HS-5 (cell line): ENCODE measurements around the gene GDPD5.

Experiments used
- DNase-seq: peaks from one replicate; pipeline ENCODE4 v3.0.0-alpha.2; 2012; ENCODE audit warnings: low read depth

Gene GDPD5

DNA sequence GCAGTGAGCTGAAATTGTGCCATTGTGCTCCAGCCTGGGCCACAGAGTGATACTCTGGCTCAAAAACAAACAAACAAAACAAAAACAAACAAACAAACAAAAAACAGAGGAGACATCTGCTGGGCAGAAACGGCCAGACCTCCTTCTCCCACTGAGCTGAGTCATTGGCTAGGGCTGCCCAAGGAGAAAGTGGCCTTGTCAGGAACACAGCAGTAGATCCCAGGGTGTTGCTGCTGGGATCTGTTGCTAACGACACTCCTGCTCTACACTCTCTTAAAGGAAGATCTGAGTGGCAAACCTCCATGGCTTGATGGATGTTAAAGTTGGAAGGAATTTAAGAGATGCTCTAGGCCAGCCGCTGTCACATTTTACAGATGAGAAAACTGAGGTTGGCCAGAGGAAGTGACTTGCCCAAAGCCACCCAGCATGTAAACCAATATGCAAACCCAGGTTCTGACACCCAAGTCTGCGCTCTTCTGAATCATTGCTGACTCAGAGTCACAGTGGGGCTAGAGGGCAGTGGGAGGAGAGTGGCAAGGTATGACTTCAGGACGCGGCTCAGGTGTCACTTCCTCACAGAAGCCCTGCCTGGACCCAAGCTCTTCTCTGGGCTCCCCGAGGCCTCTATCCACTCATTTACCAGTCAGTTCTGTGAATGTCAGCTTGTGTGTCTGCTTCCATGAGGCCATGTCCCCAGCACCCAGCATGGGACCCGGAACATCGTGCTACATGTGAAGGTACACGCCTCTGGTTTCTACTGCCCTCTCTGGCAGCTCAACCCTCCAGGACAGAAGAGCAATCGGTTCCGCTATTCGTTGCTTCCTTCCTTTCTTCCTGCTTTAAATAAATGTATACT, 11.3 kb upstream of the GDPD5 start:
- no peak for DNase-seq

DNA sequence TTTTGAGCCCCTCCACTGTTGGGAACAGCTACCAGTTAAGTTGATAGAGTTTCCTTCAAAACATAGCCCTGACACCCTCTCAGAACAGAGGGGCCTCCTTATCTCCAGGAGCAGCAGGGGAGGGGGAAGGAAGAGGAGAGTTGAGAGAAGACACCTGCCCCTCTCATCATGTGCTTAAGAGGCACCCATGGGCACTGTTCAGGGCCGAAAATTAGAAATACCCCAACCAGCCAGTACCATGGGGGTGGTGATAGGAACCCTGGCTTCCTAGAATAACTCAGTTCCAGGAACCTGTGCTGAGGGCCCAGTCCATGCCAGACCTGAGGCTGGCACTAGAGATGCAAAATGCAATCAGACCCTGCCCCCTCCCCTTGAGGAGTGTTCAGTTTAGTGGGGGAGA, 9.3 kb upstream of the GDPD5 start:
- DNase-seq, result no peak

DNA sequence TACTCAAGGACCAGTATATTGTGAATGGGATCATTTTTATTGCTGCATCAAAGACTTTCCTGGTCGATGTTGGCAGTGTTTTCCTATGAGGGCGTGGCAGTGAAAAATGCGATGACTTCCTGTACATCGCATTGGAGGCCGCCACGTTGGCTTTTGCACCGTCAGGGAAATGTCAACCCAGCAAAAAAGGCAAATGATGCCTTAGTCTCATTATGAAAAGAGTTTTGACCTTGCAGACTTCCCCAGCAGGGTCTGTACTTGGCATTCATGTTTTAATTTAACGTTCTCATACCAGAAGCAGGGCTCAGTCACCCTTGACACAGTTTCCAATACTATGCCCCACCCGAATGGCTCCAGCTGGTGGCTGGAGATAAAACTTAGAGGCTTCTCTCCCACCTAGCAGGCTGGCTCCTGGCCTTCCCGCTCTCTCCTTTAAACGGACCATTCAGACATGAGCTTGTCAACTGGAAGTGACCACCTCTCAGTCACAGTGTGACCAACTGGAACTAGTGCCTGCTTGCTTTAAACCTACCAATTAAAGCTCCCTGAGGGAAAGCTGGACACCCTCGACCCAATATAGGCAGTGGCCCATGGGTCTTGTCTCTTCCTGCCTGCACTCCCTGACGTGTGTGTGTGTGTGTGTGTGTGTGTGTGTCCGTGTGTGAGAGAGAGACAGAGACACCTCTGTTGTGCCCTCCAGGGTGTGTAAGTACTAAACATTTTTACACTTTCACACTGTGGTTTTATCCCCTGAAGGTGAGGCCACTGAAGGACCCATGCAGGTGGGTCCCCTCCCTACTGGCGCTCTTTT, 8.7 kb upstream of the GDPD5 start:
- no peak for DNase-seq

DNA sequence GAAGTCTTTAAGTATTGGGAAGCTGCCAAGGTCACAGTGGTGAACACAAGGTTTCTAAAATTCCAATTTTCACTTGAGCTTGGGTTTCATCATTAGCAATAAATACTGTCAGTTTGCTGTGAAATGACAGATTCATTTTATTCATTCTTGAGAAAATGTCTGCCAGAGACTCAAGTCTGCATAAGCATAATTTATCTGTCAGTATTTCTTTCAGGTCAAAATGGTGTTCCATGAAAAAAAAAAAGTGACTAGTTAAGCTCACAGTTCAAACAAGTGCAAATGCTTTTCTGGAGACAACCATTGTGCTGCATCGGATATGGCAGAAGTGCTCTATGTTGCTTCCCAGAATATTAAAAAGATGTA, 8.1 kb upstream of the GDPD5 start:
- DNase-seq, result no peak

DNA sequence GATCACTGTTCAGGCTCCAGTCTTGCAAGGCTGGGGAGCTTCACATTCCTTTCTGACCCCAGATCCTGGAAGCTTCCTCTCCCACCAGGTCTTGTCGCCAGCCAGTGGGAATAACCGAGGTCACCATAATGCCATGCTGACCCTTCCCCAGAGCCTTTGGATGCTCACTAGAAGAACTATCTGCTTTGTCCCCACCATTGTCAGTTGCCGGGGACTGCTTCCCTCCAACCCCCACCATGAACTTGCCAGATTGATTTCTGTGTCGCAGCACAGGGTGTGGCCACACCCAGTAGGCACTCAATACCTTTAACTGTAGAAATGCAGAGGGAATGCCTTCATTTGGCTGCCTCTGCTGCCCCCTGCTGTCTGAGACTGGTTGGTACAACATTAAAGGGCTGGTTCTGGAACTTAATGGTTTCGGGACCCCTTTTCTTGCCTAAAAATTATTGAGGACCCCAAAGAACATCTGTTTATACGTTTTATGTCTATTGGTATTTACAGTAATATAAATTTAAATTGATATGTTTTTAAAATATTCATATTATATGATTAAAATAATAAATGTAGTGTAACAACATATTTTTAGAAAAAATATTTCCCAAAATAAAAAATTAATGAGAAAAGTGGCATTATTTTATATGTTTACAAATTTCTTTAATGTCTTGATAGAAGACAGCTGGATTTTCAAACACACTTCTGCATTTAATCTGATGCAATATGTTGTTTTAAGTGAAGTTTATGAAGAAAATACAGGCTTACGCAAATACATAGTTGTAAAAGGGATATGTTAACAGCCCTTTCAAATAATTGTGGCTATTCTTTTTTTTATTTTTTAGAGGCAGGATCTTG, 6.7 kb upstream of the GDPD5 start:
- DNase-seq, result peak; percentile 47

DNA sequence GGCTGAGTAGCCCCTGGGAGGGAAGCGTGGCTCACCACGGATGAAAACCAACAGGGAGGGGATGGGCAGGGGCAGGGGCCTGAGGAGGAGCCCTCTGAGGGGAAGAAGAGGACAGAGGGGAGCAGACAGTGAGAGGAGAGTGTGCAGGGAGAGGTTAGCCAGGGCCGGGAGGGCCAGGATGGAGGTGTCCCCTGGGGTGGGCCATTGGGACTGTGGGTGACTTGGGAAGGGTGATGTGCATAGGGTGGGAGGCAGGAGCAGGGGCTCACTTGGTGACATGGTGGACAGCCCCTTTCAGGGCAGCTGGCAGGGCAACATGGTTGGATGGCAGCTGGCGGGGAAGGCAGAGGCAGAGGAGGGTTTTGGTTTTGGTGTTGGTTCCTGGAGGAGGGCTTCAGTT, 5.6 kb upstream of the GDPD5 start:
- DNase-seq, result no peak

DNA sequence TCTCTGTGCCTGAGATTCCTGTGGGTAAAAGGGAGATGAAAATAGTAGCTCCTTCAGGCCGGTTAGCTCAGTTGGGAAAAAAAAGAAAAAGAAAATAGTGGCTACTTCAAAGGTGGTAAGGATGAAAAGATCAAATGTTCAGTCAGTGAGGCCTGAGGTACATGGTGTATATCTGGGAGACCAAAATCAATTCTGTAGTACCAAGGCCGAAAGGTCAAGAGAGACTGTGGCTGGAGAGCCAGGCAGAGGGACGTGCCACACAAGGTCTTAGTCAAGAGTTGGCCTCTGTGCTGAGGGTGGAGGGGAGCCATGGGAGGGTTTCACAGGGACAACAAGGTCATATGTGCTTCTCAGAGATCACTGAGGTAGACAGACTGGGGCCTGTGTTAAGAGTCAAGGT, 4.8 kb upstream of the GDPD5 start:
- no peak for DNase-seq

DNA sequence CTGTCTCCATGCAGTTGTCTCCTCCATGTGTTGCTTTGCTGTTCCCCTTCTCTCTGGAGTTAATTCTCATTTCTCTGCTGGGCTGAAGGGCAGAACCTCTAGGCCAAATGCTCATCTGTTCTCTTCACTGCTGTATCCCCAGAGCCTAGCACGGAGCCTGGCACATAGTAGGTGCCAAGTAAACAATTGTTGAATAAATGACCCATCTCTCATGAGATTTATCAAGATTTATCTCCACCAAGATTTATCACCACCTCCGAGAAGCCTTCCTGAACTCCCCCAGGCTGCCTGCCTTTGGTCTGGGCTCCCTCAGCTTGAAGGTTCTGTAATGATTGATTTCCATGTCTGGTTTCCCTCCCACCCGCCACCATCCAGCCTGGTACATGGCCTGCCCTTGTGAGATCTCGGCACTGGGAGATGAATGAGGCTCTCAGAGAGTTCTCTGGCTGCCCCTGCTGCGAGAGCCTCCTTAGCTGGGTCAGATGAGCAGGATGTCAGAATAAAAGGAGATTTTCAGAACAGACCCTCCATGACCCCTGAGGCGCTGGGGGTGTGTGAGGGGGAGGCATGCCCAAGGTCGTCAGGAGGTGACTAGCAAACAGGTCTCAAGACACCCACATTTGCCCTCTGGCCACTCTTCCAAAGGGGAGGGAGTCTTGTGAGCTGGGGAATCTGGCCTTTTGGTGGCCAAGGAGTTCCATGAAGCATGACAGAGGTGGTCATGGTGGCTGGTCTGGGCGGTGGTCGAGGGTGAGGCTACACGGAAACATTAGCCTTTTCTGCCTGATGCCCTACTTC, 2.4 kb upstream of the GDPD5 start:
- no peak for DNase-seq

DNA sequence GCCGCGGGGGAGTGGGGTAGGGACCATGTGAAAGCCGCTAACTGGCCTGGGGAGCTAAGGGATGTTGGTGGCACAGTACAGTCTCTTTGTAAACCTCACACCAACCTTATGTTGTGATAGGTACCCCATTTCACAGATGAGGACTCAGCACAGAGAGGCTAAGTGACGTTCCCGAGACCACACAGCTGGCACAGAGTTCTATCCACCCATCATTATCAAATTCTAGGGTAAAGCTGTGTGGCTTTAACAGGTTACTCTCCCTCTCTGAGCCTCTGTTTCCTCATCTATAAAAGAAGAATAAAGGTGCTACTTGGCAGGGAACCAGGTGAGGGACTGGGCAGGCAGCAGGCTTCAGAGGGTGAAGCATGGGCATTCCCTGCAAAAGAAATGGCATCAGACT, 1.4 kb upstream of the GDPD5 start:
- DNase-seq, result no peak

DNA sequence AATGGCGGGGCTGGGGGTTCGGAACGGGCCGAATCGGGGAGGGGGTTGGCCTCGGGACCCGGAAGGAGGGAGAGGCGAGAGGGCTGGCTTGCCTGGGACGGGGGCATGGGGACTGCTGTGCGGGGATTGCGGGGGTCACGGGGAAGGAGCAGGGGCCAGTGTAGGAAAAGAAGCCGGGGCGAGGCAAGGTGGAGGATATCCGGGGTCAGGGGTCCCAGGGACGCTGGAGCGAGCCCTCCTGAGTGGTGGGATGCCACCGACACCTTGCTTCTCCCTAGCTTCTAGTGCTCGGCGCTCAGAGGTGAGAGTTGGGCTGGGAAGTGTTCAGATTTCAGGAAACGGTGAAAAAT, 426 bp upstream of the GDPD5 start:
- DNase-seq, result no peak

DNA sequence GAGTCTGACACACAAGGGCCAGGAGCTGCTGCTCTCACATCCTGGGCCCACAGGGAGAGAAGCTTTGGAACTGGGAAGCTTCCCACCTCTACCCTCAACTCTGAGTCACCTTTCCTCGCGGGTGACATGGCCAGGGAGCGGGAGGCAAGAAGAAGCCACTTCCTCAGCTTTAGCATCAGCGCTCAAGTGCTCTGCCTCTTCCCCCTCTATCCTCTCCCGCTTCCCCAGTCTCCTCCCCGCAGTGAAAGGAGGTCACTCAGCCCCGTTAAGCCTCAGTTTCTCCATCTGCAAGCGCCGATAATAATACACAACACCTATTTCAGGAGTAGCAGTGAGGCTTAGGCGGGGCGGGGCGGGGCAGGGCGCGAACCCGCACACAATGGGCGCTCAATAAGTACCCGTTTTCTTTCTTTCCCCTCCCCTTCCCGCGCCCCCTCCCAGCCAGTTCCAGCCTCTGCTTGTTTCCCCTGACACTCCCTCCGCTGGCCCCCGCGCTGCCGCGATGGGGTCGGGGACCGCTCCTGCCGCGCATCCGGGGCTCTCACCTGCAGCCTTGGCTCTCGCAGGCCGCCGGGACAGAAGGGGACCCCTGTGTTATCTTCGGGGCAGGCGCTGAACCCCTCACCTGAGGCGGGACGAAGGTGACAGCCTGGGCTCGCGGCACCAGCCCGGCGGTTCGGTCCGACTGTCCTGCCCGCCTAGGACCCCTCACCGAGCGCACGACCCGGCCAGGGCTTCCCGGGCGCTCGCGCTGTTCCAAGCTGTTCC, 892 bp downstream of the GDPD5 start:
- no peak for DNase-seq

DNA sequence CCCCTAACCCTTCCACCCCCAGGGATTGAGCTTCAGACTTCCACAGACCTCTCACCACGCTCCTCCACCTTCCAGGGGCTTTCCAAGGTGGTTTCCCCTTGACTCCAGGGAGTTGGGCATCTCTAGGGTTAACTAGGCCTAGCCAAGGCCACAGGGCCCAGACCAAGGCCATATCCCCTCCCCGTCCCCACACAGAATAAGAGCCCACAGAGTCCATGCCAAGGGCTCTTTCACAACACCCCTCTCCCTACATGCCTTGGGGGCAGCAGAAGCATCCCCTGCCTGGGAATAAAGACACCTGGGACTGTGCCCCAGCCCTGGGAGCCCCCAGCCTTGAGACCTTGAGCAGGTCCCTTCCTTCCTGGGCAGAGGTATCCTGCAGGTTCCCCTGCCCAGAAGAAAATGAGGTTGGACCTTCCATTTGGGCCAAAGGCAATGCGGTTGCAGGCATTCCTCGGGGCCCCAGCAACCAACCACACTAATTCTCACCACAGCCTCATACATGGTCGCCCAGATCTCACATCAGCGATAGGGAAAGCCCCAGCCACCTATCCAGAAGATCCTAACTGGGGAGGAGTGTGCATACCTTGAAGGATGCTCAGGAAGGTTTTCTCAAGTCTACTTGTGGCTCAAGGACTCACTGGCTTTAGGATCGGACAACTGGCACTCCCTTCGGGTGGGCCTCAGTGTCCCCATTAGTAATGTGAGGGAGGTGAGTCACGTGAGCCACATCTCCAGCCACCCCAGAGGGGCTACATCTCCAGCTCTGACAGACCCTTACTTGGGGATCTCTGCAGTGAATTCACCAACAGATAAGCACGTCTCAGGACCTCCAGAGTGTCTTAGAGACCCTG, 1.7 kb downstream of the GDPD5 start:
- DNase-seq, result no peak

DNA sequence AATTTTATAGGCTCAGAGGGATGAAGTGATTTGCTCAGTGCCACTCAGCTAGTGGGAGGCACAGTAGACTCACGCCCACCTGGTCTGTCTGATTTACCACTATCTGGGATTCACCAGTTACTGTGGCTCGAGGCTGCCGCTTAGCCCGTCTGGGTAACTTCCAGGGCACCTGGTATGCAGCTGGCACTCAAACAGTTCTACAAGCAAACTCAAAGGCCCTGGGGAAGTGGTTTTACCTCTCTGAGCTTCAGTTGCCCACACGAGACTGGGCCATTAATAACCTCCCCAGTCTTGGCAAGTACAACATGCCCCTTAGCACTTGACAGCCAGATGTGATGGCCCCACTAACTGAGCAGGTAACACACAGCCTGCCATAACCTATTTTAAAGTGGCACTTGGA, 2.6 kb downstream of the GDPD5 start:
- no peak for DNase-seq

DNA sequence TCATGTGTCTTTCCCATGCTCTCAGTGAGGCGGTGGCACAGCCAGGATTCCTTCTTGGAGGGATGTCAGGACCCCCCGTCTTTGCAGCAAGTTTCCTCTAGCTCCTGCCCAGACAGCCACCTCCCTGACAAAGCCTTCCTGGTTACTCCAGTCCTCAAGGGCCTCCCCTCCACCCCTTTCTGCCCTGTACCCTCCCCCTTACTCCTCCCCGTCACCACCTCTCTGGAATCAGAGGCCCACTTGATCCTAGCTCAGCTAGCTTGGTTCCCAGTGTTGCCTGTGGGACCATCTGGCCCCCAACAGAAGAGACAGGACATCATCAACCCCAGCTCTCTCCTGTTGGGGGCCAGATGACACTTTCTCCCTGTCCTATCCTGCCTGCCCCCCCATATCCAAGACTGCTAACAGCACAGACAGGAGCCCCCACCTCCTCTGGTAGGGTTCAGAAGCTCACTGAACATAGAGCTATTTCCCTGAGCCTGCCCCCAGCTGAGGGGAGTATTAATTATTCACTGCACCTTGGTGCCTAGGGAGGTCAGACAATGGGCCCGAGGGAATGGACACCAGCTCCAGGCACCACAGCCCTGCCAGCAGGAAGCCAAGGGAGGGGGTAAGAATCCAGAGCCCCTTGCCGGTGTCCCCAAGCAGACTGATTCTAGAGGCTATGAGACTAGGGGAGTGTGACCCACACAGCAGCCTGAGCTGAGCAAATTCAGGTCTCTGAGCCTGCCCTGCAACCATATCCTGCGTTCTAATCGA, 3.3 kb downstream of the GDPD5 start:
- no peak for DNase-seq

DNA sequence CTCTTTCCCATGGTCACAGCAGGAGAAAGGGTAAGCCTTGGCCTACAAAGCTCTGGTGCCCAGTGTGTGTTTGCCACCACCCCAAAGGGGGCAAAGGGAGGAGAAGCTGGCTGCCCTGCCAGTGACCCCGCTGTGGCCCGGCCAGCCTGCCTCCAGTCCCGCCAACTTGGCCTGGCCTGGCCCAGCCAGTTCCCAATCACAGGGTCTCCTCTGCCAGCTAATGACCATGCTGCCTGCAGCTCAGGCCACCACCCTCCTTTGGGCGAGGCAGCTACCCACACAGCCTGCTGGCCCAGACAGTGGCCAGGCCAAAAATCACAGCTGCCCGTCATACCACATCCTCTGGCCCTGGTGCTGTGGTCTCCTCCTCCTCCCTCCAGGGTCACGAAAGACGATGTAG, 5.1 kb downstream of the GDPD5 start:
- no peak for DNase-seq

DNA sequence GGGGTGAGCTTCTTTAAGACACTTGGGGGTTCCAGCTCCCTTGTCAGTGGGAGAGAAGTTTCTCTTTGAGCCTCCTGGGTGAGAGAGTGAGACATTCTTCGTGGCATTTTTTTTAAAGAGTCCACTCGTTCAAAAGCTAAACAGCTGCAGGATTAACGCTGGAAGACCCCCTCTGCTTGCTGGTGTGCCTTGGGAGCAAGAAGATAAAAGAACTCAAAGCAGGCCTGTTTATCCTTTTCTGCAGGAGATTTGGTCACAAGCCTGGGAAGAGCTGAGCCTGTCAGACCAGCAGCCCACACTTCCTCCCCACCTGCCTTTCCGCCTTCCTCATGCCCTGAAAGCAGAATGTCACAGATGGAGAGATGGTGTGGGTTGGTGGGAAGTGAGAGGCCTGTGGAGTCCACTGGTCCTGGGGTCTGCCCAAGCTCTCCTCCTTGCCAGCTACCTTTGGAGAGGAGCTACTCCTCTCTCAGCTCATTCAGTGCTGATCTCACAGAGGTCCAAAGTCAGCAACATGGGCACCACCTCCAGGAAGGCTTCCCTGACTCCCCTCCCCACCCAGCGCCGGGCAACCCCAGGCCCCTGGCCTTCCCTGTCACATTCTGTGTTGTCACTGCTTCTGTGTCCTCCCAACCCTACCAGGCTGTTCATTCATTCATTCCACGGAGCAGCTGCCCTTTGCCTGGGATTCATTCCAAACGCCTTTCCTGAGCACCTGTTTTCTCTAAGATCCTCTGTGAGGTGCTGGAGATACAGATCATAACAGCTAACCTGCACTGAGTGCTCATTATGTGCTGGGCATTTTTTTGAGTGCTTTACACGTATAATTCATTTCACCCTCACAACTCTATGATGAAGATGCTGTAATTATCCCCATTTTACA, 6.7 kb downstream of the GDPD5 start:
- no peak for DNase-seq

DNA sequence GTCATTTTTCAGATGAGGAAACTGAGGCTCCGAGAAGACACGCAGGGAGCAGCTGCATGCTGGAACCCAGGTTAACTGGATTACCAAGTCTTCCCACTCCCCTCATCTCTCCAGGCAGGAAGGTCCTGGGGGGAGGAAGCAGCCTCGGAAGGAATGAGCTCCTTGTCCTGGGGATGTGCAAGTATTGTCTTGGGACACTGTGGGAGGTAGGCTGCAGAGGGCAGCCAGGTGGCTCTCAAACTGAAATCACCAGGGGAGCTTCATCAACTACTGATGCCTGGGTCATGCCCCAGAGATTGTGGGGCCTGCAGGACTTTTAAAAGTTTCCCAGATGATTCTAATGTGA, 7.6 kb downstream of the GDPD5 start:
- DNase-seq, result no peak

DNA sequence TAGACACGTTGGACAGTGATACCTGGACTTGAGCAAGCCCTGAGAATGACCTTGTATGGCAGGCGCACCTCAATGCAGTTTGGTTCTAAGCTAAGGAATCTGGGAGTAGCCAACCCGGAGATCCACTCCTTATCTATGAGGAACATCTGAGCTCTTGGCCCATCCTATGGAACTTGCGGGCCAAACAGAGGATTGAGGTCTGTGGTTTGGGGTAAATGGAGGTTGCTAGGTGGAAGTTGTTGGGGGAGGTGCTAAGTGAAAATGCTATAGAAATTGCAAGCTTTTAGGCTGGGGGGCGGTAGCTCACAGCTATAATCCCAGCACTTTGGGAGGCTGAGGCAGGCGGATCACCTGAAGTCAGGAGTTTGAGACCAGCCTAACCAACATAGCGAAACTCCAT, 8.9 kb downstream of the GDPD5 start:
- no peak for DNase-seq

DNA sequence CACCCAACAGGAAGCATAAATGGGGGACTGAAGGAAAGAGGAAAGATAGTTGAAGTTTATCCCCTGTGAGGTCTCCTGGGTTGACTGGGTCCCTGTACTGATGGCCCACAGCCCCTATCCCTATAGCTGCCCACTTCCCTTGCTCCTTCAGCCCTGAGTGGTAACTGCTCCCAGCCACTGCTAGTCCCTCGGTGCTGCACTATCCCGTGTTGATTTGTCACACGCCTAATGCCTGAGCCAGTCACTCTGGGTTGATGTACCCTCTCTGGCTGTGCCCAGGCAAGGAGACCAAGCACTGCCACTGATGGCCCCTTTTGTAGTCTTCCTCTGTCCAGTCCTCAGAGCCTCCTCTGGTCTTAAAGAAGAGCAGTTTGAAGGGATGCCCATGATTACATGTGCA, 9.6 kb downstream of the GDPD5 start:
- DNase-seq, result no peak
